HG03575 (cell line): ENCODE results near the gene COL5A1.

Experiments
- ATAC-seq: cut with Tn5 transposase; IDR thresholded peaks from one replicate; pipeline ENCODE4 v1.9.1; 2021; ENCODE audit not compliant: unreplicated experiment, insufficient number of reproducible peaks, low FRiP score; ENCODE audit errors: extremely low read depth

COL5A1 gene

GRCh38 chr9:134641173-134641989 is at the start of gene COL5A1:
COL5A1 (plus strand) TSS chr9:134641803; CDS start chr9:134642188, 385 bp downstream.
- no peak for ATAC-seq

DNA sequence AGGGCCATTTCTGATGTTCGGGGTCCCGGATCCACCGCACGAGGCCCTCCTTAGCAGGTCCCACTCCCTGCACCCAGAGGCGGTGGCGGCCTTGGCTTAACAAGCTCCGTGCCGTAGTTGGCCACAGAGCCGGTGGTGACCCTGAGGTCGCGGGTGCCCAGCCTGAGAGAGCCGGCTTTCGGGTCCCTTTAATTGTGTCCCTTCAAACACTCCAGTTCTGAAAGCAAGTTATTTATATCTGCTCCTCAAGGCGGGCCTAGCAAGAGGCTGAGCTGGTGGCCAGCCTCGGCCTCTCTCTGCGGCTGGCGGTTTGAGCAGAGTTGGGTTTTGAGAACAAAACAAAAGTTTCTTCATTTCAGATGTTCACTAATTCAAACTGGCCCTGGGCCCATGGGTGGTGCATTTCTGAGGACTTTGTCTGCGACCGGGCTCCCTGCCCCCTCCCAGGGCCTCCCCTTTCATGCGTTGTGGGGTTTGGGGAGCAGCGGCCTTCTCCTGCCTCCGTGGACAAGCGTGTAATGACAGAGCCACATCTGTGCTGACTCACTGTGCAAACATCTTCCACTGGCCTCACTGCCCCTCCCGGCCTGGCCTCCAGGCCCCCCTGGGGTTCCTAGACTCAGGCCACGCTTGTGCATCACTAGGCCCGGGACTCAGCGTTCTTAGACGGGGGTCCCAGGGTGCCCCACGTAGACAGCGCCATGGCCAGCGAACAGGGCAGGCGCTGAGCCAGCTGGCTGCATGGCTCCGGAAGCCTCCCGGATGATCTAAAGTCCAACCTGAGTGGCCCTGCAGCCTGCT is 49.4 kb upstream of the COL5A1 start:
- no peak for ATAC-seq

DNA sequence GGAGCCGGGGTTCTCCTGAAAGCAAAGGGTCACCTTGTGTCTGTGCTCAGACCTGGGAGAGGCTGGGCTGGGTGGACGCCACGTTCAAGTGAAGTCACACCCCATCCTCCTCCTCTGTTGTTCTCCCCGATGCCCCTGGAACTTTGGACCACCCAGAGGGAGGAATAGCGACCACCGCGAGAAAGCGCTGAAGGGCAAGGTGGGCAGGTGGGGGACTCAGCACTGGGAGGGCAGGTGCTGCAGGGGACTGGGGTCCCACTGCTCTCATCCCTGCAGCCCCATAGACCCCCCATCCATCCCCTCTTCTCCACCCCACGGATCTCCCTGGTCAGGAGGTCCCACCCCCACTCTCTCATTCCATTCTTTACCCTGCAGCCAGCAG is 48.8 kb upstream of the COL5A1 start:
- ATAC-seq, result no peak

DNA sequence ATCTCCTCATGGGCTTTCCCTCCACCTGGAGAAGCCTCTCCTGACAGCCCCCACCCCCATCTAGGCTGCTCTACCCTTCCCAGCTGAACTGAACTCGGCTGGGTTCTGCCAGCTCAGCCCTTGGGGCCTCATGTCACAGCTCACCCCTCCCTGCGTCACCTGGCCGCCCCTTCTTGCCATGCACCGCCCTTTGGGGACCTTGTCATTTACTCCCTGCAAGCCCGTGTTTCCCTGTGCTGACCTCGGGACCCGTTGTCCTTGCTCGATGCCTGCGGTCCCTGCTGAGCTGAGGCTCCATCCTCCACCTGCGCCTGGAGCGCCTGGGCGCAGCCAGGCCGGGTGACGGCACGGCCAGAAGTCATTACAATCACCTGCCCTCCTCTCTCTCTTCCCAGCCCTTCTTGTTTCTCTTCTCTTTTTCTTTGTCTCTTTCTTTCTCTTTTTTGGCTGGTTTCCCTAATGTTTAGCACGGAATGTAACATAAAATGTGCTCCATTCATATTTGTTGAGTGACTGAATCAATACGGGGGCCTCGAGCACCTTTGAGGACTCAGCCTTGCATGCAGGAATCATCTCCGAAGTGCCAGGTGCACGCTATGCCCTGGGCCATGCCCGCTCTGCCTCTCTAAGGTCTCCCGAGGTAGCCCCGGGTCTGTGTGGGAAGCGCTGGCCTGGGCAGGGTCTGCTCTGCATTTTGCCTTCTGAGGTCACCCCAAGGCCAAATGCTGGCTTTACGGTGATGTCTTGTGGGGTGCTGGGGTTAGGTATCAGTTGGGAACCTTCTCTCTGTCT is 48.1 kb upstream of the COL5A1 start:
- ATAC-seq, result no peak

DNA sequence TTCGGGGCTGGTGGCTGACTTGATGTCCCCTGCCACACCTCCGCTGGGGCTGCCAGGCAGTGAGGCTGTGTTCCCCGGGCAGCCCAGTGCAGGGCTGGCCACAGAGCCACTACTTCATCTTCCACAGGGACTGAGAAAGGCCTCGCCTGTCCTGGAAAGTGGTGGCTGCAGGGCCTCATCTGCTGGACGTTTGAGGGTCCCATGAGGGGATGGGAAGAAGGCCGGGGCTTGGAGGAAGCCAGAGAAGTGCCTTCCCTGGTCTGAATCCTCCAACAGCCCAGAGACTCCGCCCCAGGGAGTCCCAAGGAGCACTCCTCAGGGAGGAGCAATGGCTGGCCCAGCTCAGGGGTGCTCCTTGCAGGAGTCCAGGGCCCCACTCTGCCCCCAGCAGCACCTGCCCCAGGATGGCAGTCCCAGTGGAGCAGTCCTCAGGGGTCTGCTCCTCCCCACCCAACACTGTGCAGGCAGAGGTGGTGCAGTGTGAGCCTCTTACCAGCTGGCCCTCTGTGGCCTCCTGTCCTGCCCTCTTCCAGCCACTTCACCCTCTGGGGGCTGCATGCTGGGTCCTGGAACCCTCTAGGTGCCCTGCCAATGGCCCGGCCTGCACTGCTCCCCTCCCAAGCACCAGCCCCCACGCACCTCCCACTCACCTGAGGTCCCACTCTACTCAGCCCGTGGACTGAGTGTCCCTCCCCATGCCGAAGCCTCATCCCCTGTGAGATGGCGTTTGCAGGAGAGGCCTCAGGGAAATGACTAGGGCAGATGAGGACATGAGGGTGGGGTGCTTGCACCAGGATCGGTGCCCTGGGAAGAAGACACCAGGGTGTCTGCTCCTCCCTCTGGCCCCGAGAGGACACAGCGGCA is 47.3 kb upstream of the COL5A1 start:
- no peak for ATAC-seq

GRCh38 chr9:134595014-134595413 is 46.6 kb upstream of the COL5A1 start:
- ATAC-seq, result no peak

GRCh38 chr9:134597041-134597913 is 44.3 kb upstream of the COL5A1 start:
- ATAC-seq, result no peak

GRCh38 chr9:134597957-134598883 is 43.4 kb upstream of the COL5A1 start:
- ATAC-seq, result no peak

- ATAC-seq, result no peak
Measured at GRCh38 chr9:134598884-134599245, 42.7 kb upstream of the COL5A1 start.

- no peak for ATAC-seq
Measured at GRCh38 chr9:134600371-134600770, 41.2 kb upstream of the COL5A1 start.

DNA sequence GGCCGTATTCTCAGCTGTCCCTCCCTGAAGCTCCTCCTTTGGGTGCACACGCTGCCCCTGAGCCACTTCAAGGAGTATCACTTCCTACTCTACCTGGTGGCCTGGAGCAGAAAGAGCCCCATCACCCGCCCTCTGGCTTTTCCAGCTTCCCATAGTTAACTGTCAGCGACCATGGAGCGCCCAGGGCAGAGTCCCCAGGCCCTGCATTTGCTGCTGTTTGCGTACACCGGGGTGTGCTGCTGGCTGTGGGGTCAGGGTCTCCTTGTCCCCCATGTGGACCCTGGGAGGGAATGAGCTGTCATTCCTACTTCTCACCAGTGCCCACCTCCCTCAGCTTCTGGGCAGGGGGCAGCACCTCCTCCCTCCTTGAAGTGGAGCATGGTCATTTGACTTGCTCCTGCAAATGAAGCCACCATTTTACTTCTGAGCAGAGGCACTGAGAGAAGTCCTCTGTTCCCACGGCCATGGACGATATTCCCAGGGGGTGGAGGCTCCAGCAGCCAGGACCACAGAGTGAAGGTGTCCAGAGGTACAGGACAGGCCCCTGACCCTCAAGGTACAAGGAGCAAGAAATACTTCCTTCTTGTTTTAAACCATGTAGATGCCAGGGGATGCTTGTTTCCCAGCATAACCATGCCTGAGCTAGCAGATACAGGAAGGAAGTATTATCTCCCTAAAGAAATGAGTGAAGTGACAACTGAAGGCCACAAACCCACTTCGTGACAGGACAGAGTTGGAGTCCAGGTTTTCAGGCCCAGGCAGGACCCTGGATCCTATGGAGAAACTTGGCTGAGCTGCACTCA is 40.6 kb upstream of the COL5A1 start:
- no peak for ATAC-seq

DNA sequence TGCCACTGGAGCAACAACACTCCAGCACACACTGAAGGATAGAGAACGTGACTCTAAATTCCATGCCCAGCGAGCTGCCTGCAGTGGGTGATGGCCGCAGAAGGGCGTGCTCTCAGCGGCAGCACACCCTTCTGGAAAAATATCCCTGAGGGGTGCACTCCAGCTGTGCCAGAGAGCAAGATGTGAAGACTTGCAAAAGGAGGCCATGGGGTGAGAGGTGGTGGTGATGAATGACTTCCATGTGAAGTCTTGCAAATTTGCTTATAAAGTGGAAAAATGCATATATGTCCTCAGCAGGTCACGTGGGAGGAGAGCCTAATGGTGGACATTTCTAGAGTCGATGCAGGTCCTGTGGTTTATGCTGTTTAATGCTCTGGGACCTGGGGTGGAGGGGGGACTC is 39.8 kb upstream of the COL5A1 start:
- no peak for ATAC-seq

DNA sequence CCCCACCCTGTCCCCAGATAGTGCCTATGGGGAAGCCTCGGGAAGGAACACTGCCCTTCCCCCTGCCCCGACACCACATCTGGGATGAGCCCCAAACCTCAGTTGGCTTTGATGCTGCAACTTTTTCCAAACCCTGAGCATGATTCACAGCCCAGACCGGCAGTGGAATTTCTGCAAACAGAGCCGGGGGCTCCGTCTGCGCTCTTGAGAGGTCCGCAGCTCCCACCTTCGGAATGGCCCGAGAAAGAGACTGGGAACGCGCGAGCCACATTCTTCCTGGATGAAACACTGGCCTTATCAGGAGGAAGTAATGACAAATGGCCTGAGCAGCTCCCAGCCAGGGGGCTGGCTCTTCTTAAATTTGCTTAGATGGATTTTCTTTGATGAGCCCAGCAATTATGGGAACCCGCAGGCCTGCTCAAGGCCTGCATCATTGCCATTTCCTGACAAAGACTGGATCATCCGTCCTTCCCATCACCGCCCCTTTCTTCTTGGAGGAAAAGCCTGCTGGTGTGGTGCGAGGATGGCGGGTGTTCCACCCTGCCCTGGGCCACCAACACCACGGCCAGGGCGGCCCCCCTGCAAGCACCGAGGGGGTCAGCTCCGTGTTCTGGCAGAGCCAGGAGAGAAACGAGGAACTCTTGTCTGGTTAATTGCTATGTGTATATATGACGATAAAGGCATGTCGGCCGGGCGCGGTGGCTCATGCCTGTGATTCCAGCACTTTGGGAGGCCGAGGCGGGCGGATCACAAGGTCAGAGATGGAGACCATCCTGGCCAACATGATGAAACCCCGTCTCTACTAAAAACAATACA is 38.8 kb upstream of the COL5A1 start:
- ATAC-seq, result no peak

- no peak for ATAC-seq
Measured at GRCh38 chr9:134604834-134605233, 36.8 kb upstream of the COL5A1 start.

DNA sequence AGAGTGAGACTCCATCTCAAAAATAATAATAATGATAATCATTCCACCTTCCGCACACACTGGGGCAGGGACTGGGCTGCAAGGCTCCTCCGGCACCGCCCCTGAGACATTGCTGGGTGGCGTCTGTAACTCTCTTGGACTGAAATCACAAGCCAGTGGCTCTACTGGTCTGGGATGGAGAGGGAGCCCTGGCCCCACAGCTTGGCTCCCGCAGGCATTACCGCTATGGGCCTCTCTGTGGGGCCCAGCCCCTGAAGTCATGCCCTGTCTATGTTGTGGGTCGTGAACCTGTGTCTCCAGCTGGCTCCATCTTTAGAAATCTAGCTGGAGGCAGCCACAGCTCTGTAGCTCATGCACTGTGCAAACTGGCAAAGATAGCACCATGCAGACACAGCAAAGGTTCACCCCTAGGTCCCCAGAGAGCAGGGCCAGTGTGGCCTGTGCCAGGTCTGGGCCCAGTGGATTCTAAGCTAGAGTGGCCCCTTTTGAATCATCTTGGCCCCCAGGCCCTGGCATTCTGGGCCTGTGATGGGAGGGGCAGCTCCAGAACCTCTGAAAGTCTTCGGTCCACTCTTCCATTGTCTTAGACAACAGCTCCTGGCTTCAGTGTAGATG is 36.1 kb upstream of the COL5A1 start:
- no peak for ATAC-seq
